Neural progenitor cell (in vitro differentiated cells): ENCODE measurements around the gene XIAP. TPM values are rescaled to one million over a fixed set of nuclear protein-coding genes. Genes with fewer than 3 reads are reported as not detected.

Experiments used
- DNase-seq: peaks from one replicate; pipeline ENCODE4 v3.0.0-alpha.2; 2016; ENCODE audit warnings: low spot score
- H2AFZ ChIP-seq: fragments of 200-600 bp; sonication (generic); replicated peaks from 2 replicates; pipeline ENCODE4 v1.6.1; 2016; ENCODE audit warnings: antibody characterized with exemption
- H3F3A ChIP-seq: fragments of 200-600 bp; sonication (generic); 2 replicates; pipeline ENCODE4 v1.6.1; 2016; ENCODE audit warnings: antibody characterized with exemption, low read depth
- H3K27ac ChIP-seq: fragments of 200-600 bp; sonication (generic); 2 replicates; pipeline ENCODE4 v1.5.1; 2016; ENCODE audit warnings: mild to moderate bottlenecking
- H3K27me3 ChIP-seq: fragments of 200-600 bp; sonication (generic); 2 replicates; pipeline ENCODE4 v1.6.1; 2016; ENCODE audit warnings: mild to moderate bottlenecking, moderate library complexity
- H3K36me3 ChIP-seq: fragments of 200-600 bp; sonication (generic); 2 replicates; pipeline ENCODE4 v1.5.1; 2016
- H3K4me1 ChIP-seq: fragments of 200-600 bp; sonication (generic); 2 replicates; pipeline ENCODE4 v1.6.1; 2016; ENCODE audit warnings: mixed run types
- H3K4me2 ChIP-seq: fragments of 200-600 bp; sonication (generic); 2 replicates; pipeline ENCODE4 v1.6.1; 2016
- H3K4me3 ChIP-seq: fragments of 200-600 bp; sonication (generic); 2 replicates; pipeline ENCODE4 v1.5.1; 2016
- H3K79me2 ChIP-seq: fragments of 200-600 bp; sonication (generic); 2 replicates; pipeline ENCODE4 v1.6.1; 2016; ENCODE audit warnings: low read depth
- H3K9ac ChIP-seq: fragments of 200-600 bp; sonication (generic); 2 replicates; pipeline ENCODE4 v1.6.1; 2016
- H3K9me3 ChIP-seq: fragments of 200-600 bp; sonication (generic); 2 replicates; pipeline ENCODE4 v1.5.1; 2016; ENCODE audit warnings: low read depth
- H4K20me1 ChIP-seq: fragments of 200-600 bp; sonication (generic); 2 replicates; pipeline ENCODE4 v1.6.1; 2016; ENCODE audit warnings: low read depth
- H3K27ac Mint-ChIP-seq: 3 replicates; pipeline ENCODE4 v1.8.0; 2021; ENCODE audit warnings: mixed read lengths
- H3K27me3 Mint-ChIP-seq: 2 replicates; pipeline ENCODE4 v1.8.0; 2022; ENCODE audit warnings: low read depth, mild to moderate bottlenecking, inconsistent platforms, moderate library complexity, mixed read lengths; ENCODE audit not compliant: insufficient read depth
- H3K36me3 Mint-ChIP-seq: 3 replicates; pipeline ENCODE4 v1.8.0; 2021; ENCODE audit warnings: mixed read lengths
- H3K4me1 Mint-ChIP-seq: 3 replicates; pipeline ENCODE4 v1.8.0; 2021; ENCODE audit warnings: mixed read lengths
- H3K4me3 Mint-ChIP-seq: 3 replicates; pipeline ENCODE4 v1.8.0; 2021; ENCODE audit warnings: mild to moderate bottlenecking, moderate library complexity, mixed read lengths
- H3K9me3 Mint-ChIP-seq: 3 replicates; pipeline ENCODE4 v1.8.0; 2020; ENCODE audit warnings: mixed read lengths
- EZH2 ChIP-seq: fragments of 200-600 bp; sonication (generic); IDR thresholded peaks from 2 replicates; pipeline ENCODE4 v1.6.1; 2017; ENCODE audit warnings: antibody characterized with exemption, mild to moderate bottlenecking, moderate library complexity
- EZH2phosphoT487 ChIP-seq: fragments of 200-600 bp; sonication (generic); IDR thresholded peaks from 2 replicates; pipeline ENCODE4 v1.6.1; 2017; ENCODE audit warnings: antibody characterized with exemption
- total RNA-seq: library from RNA; depleted of rRNA; stranded (reverse); fragments of >200 nt; gene quantifications from 2 replicates; pipeline ENCODE4 v1.2.3, GENCODE V29; 2015; ENCODE audit warnings: low replicate concordance
- TF ChIP-seq, protein P1 (sequence below): fragments of 200-600 bp; sonication (generic); IDR thresholded peaks from 2 replicates; pipeline ENCODE4 v1.5.1; 2017; ENCODE audit warnings: antibody characterized with exemption, mild to moderate bottlenecking

Gene XIAP
- total RNA-seq, 1 donor from 2014 or later = 44.6 TPM

DNA sequence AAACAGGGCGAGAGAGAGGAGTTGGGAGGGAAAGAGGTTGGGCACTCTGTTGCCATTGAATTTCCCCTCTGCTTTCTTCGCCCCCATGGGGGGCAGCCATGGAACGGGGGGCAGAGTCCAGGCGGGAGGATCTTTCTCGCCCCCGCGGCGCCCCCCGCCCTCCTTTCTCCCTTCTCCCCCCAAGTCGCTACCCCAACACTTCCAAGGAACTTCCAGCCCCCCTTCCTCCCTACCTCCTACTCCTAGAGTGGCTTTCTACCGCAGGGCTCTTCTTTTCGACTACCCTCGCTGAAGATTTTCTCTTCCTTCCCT lies 101.1 kb downstream of the XIAP start:
- peaks cover 29% of the 10 kb centered on the region for H3K4me1 Mint-ChIP-seq
- peaks cover 17% of the 10 kb centered on the region for H3K4me1 ChIP-seq
- H3K27ac Mint-ChIP-seq = peak overlapping the region; percentile 100
- peaks cover 7% of the 10 kb centered on the region for H3K27me3 Mint-ChIP-seq
- H3K27me3 ChIP-seq = no peaks in the 10 kb centered on the region
- H3K36me3 ChIP-seq = no peaks in the 10 kb centered on the region
- no peaks in the 10 kb centered on the region for H3K9me3 ChIP-seq
- peaks cover 3% of the 10 kb centered on the region for H3K9me3 Mint-ChIP-seq
- peaks cover 70% of the 10 kb centered on the region for H3K79me2 ChIP-seq
- H3K27ac ChIP-seq = peak overlapping the region; percentile 100
- H3K36me3 Mint-ChIP-seq = peaks cover 5% of the 10 kb centered on the region
- H3K4me2 ChIP-seq = peak overlapping the region; percentile 82
- TF ChIP-seq EZH2 (no peak), EZH2phosphoT487 (no peak)
- TF ChIP-seq, protein P1, sequence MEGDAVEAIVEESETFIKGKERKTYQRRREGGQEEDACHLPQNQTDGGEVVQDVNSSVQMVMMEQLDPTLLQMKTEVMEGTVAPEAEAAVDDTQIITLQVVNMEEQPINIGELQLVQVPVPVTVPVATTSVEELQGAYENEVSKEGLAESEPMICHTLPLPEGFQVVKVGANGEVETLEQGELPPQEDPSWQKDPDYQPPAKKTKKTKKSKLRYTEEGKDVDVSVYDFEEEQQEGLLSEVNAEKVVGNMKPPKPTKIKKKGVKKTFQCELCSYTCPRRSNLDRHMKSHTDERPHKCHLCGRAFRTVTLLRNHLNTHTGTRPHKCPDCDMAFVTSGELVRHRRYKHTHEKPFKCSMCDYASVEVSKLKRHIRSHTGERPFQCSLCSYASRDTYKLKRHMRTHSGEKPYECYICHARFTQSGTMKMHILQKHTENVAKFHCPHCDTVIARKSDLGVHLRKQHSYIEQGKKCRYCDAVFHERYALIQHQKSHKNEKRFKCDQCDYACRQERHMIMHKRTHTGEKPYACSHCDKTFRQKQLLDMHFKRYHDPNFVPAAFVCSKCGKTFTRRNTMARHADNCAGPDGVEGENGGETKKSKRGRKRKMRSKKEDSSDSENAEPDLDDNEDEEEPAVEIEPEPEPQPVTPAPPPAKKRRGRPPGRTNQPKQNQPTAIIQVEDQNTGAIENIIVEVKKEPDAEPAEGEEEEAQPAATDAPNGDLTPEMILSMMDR = no peak
- peaks cover 28% of the 10 kb centered on the region for H4K20me1 ChIP-seq
- H2AFZ ChIP-seq = no peak overlapping the region
- peak overlapping the region; percentile 98 for H3K9ac ChIP-seq
- DNase-seq = peak; percentile 33
- H3K4me3 ChIP-seq = peak overlapping the region; percentile 90
- peak overlapping the region; percentile 93 for H3K4me3 Mint-ChIP-seq
- peaks cover 21% of the 10 kb centered on the region for H3F3A ChIP-seq

DNA sequence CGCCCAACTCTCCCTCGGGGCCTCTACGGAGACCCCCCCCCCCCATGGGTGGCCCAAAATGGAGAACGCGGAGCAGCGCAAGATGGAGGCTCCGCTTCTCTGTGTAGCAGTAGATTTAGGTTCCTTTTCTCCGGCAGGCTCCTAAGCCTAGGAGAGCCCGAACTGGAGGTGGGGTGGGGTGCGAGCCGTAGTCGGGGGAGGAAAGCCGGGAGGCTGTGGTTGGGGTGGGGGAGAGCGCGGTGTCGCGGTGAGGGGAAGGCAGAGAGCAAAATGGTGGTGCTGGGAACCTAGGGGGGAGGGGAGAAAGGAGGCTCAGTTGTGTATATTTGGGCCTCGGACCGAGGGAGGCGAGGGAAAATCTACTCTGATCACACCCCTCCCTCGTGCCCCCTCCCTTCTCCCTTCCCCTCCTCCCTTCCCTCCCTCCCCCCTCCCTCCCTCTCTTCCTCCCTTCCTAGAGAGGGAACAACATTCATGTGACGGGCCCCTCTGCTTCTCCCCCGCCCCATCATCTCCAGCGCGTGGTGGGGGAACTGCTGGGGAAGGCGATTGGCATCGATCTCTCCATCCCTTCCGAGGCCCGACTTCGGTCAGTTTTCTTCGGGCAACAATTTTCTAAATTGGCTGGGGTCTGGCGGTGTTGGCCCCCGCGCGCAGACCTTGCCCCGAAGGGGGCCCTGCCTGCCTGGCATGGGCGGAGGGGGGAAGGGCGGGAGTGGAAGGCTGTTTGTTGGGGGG lies 101.6 kb downstream of the XIAP start, which contains the start of gene STAG2:
STAG2 (plus strand) TSS at position 439 of the 738 bp plus-strand sequence. CDS start 60,922 bp downstream, outside the sequence.
- peak within 1 kb of the TSS; percentile 98 for H3K9ac ChIP-seq
- H3K4me3 ChIP-seq = peak within 1 kb of the TSS; percentile 90
- peaks cover 17% of the 10 kb centered on the region for H3K4me1 ChIP-seq
- H4K20me1 ChIP-seq = peaks cover 33% of the 10 kb centered on the region
- peaks cover 75% of the 10 kb centered on the region for H3K79me2 ChIP-seq
- H3K27ac ChIP-seq = peak within 1 kb of the TSS; percentile 100
- DNase-seq = peak; percentile 88
- Mint-ChIP-seq H3K36me3 (peaks cover 7% of the 10 kb centered on the region), H3K4me1 (peaks cover 29% of the 10 kb centered on the region), H3K27ac (peak within 1 kb of the TSS; percentile 100), H3K9me3 (peaks cover 6% of the 10 kb centered on the region), H3K4me3 (peak within 1 kb of the TSS; percentile 93), H3K27me3 (peaks cover 7% of the 10 kb centered on the region)
- H3K4me2 ChIP-seq = peak within 1 kb of the TSS; percentile 82
- no peak within 1 kb of the TSS for H2AFZ ChIP-seq
- peaks cover 21% of the 10 kb centered on the region for H3F3A ChIP-seq
- H3K36me3 ChIP-seq = no peaks in the 10 kb centered on the region
- H3K9me3 ChIP-seq = no peaks in the 10 kb centered on the region
- no peaks in the 10 kb centered on the region for H3K27me3 ChIP-seq
- TF ChIP-seq, protein P1 = no peak
- TF ChIP-seq EZH2 (no peak), EZH2phosphoT487 (no peak)

DNA sequence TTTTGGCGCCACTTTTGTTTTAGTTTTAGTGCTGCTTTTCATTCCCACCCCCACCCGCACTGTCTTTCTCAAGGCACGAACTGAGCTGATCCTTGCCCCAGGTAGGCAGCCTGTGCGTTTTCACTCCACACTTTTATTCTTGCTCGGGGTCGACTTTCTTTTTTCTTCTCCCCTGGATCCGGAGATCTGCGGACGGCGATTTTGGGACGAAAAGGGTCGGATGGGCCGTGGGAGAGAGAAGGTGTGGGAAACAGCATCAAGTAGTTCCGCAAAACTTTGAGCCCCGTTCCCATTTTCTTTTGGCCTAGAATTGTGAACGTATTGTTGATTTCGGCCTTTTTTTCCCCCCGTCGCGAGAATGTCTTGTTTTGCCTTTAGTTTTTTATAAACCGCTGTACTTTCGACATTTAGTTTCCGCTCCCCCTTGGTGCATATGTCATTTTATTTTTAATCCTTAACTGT lies 102.2 kb downstream of the XIAP start:
- TF ChIP-seq EZH2 = no peak
- no peak for TF ChIP-seq EZH2phosphoT487
- TF ChIP-seq, protein P1 = no peak
- H2AFZ ChIP-seq = no peak overlapping the region
- peak overlapping the region; percentile 69 for H3K4me2 ChIP-seq
- DNase-seq = no peak
- peak overlapping the region; percentile 93 for H3K4me3 Mint-ChIP-seq
- H3K4me1 Mint-ChIP-seq = peaks cover 29% of the 10 kb centered on the region
- peak overlapping the region; percentile 90 for H3K4me3 ChIP-seq
- H3K27me3 Mint-ChIP-seq = peaks cover 7% of the 10 kb centered on the region
- H3K27me3 ChIP-seq = no peaks in the 10 kb centered on the region
- H3K36me3 Mint-ChIP-seq = peaks cover 11% of the 10 kb centered on the region
- no peaks in the 10 kb centered on the region for H3K36me3 ChIP-seq
- H3K4me1 ChIP-seq = peaks cover 17% of the 10 kb centered on the region
- peaks cover 81% of the 10 kb centered on the region for H3K79me2 ChIP-seq
- peak overlapping the region; percentile 100 for H3K27ac ChIP-seq
- peak overlapping the region; percentile 90 for H3K9ac ChIP-seq
- H3K9me3 ChIP-seq = no peaks in the 10 kb centered on the region
- H3K27ac Mint-ChIP-seq = peak overlapping the region; percentile 99
- peaks cover 12% of the 10 kb centered on the region for H3K9me3 Mint-ChIP-seq
- H3F3A ChIP-seq = peaks cover 21% of the 10 kb centered on the region
- H4K20me1 ChIP-seq = peaks cover 39% of the 10 kb centered on the region
